ENCODE measurements around the gene ASL. TPM values are rescaled to one million over a fixed set of nuclear protein-coding genes. Genes with fewer than 3 reads are reported as not detected.
"Not testable (repeated sequence)": the region's sequence is repeated elsewhere in the genome, so short reads cannot be mapped to it uniquely, and the experiment has no call there.

Gene ASL
- total RNA-seq, 6 experiments from 2014 or later, result 40.5 to 47.4 (median 41.8) TPM

GRCh38 chr7:66036788-66037187 is 38.8 kb upstream of the ASL start:
- no peak overlapping the region for H3K4me3 Mint-ChIP-seq
- TF ChIP-seq CTCF (IDR thresholded peaks at IDR 0.05), result no peak
- H3K27ac Mint-ChIP-seq, result no peak overlapping the region
- H3K27me3 Mint-ChIP-seq (ENCODE audit: insufficient read depth), result no peaks in the 10 kb centered on the region
- no peak for DNase-seq
- no peaks in the 10 kb centered on the region for H3K36me3 Mint-ChIP-seq (ENCODE audit: low read depth)
- H3K4me1 Mint-ChIP-seq (ENCODE audit: low read depth), result peaks cover 19% of the 10 kb centered on the region
- no peaks in the 10 kb centered on the region for H3K9me3 Mint-ChIP-seq

- H3K27ac Mint-ChIP-seq, result no peak overlapping the region
- no peak overlapping the region for H3K4me3 Mint-ChIP-seq
- no peak for TF ChIP-seq CTCF (IDR thresholded peaks at IDR 0.05)
- H3K36me3 Mint-ChIP-seq (ENCODE audit: low read depth), result no peaks in the 10 kb centered on the region
- no peaks in the 10 kb centered on the region for H3K9me3 Mint-ChIP-seq
- DNase-seq, result no peak
- peaks cover 8% of the 10 kb centered on the region for H3K4me1 Mint-ChIP-seq (ENCODE audit: low read depth)
- no peaks in the 10 kb centered on the region; the same call in 1 of the 2 replicates for H3K27me3 Mint-ChIP-seq (ENCODE audit: insufficient read depth)
Observed at GRCh38 chr7:66039094-66039670, 36.4 kb upstream of the ASL start.

GRCh38 chr7:66043681-66044497 is 31.7 kb upstream of the ASL start:
- Mint-ChIP-seq H3K9me3 (peaks cover 5% of the 10 kb centered on the region; the same call in 1 of the 2 replicates), H3K36me3 (ENCODE audit: low read depth) (no peaks in the 10 kb centered on the region), H3K4me3 (peak overlapping the region; percentile 71), H3K4me1 (ENCODE audit: low read depth) (peaks cover 27% of the 10 kb centered on the region), H3K27ac (no peak overlapping the region), H3K27me3 (ENCODE audit: insufficient read depth) (no peaks in the 10 kb centered on the region; the same call in 1 of the 2 replicates)
- TF ChIP-seq CTCF (IDR thresholded peaks at IDR 0.05), result no peak
- no peak for DNase-seq

GRCh38 chr7:66044498-66044854 is 31.1 kb upstream of the ASL start:
- not testable (repeated sequence) for H3K27me3 Mint-ChIP-seq (ENCODE audit: insufficient read depth); DNase-seq; H3K9me3 Mint-ChIP-seq; H3K36me3 Mint-ChIP-seq (ENCODE audit: low read depth); H3K27ac Mint-ChIP-seq
- Mint-ChIP-seq H3K4me1 (ENCODE audit: low read depth) (peaks cover 27% of the 10 kb centered on the region), H3K4me3 (peak overlapping the region; percentile 71; the same call in 1 of the 2 replicates)

GRCh38 chr7:66047426-66047825 is 28.2 kb upstream of the ASL start:
- Mint-ChIP-seq H3K9me3 (peaks cover 5% of the 10 kb centered on the region; the same call in 1 of the 2 replicates), H3K27ac (peak overlapping the region; percentile 86), H3K36me3 (ENCODE audit: low read depth) (no peaks in the 10 kb centered on the region), H3K4me3 (peak overlapping the region; percentile 11; the same call in 1 of the 2 replicates), H3K4me1 (ENCODE audit: low read depth) (peaks cover 39% of the 10 kb centered on the region), H3K27me3 (ENCODE audit: insufficient read depth) (no peaks in the 10 kb centered on the region; the same call in 1 of the 2 replicates)
- DNase-seq, result peak; percentile 96
- TF ChIP-seq CTCF (IDR thresholded peaks at IDR 0.05), result no peak

GRCh38 chr7:66049886-66050285 is 25.7 kb upstream of the ASL start:
- H3K27ac Mint-ChIP-seq, result not testable (repeated sequence)

More at GRCh38 chr7:66049886-66050285, 25.7 kb upstream of the ASL start:
- H3K4me3 Mint-ChIP-seq; DNase-seq; H3K9me3 Mint-ChIP-seq; H3K36me3 Mint-ChIP-seq (ENCODE audit: low read depth); H3K27me3 Mint-ChIP-seq (ENCODE audit: insufficient read depth): not testable (repeated sequence)
- H3K4me1 Mint-ChIP-seq (ENCODE audit: low read depth), result peaks cover 56% of the 10 kb centered on the region
- TF ChIP-seq CTCF (IDR thresholded peaks at IDR 0.05), result peak; percentile 39; the same call in 1 of the 2 replicates

All from HFFc6 (cell line).